HG02642 (cell line): Measurements from ENCODE around the gene JMJD8.

Experiments
- ATAC-seq: cut with Tn5 transposase; IDR thresholded peaks from one replicate; pipeline ENCODE4 v1.9.1; 2021; ENCODE audit warnings: mild to moderate bottlenecking; ENCODE audit not compliant: unreplicated experiment, poor library complexity

Gene JMJD8

DNA sequence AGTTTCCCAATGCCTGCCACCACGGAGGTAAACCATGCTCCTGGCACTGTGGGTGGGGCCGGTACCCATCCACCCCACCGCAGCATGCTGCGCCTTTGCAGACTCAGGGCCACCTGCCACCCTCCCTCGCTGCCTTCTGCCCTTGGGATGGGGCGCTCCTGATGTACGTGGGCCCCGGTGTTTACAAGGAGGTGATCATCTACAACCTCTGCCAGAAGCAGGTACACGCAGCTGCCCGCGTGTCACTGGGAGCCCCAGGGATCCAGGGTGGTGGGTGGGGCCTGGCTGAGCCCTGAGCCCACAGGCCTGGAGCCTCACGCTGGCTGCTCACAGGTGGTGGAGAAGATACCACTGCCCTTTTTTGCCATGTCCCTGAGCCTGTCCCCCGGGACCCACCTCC, 17.6 kb downstream of the JMJD8 start:
- ATAC-seq = no peak

DNA sequence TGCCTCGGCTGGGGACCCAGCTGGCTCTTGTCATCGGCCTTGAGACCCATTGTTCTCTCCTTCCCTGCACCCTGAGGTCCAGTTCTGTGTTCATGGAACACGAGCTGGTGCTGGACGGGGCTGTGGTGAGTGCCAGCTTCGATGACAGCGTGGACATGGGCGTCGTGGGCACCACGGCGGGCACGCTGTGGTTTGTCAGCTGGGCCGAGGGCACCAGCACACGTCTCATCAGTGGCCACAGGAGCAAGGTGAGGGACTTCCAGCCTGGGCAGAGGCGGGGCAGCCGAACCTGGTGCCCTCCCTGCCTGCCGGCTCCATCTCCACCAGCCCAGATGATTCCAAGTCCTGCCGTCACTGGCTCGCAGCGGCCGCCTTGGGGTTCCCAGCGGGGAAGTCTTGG, 21.5 kb downstream of the JMJD8 start:
- no peak for ATAC-seq

DNA sequence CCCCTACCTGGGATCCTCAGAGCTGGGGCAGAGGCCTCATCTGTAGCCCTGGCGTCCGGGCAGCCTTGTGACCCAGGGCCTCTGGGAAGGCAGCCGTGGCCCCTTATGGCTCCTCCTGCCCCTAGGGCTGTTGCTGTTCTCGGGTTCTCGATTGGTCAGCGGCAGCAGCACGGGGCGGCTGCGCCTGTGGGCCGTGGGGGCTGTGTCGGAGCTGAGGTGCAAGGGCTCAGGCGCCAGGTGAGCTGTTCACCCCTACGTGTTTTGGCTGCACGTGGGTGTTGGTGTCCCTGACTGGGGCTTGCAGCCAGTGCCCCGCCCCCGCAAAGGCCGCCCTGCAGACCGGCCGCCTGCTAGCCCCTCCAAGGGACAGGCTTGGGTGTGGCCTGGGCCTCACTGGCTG, 22.0 kb downstream of the JMJD8 start:
- no peak for ATAC-seq

DNA sequence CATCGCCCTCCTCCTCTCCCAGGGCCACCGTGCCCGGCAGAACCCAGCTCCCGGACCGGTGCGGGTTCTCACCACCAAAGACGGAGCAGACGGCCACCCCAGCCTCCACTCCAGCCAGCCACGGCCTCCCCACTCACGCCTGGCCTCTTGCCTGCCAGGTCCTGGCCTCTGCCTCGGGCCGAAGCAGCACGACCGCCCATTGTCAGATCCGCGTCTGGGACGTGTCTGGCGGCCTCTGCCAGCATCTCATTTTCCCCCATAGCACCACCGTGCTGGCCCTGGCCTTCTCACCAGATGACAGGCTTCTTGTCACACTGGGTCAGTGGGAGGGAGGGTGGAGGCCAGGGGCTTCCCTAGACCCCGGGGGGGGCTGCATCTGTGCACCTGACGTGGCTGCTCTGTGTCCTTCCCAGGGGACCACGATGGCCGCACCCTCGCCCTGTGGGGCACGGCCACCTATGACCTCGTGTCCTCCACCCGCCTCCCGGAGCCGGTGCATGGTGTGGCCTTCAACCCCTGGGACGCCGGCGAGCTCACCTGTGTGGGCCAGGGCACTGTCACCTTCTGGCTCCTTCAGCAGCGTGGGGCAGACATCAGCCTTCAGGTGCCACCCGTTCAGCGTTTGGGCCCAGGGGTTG, 22.8 kb downstream of the JMJD8 start:
- peak; percentile 2 for ATAC-seq

DNA sequence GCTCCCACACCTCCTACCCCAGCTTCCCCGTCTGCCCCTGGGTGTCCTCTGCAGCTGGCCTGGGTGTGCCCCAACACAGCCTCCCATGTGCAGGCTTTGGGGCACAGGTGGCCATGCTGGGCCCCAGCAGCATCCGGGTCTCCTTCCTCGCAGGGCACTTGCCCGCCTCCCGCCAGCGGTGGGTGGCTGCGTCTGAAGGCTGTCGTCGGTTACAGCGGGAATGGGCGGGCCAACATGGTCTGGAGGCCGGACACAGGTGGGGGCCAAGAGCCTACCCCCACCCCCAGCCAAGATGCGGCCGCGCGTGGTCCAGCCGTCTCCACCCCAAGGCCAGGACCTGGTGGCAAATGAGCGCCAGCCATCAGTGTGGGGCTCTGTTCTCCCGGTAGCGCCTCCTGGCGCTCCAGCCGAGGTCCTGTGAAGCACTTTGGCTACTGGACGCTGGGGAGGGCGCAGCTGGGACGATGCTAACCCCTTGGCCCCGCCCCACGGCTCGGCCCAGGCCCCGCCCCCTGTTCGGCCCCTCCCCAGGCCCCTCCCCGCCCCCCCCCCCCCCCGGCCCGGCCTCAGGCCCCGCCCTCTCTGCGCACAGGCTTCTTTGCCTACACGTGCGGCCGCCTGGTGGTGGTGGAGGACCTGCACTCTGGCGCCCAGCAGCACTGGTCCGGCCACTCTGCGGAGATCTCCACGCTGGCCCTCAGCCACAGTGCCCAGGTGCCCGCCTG, 23.5 kb downstream of the JMJD8 start:
- ATAC-seq = peak; percentile 47

DNA sequence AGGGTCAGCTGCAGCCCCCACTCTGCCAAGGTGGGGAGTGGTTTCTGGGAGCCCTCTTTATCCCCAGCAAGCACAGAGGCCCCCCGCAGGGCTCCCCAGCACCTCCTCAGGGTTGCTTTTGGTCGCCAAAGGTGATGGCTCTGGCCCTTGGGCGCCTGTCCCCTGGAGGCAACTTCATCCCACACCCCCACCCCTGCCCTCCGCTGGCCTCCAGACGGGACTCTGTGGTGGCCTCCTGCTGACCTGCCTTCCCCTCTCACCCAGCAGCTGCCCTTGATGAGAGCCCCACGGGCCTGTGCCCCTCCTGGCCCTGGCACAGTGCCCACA, 24.0 kb downstream of the JMJD8 start:
- ATAC-seq = no peak

DNA sequence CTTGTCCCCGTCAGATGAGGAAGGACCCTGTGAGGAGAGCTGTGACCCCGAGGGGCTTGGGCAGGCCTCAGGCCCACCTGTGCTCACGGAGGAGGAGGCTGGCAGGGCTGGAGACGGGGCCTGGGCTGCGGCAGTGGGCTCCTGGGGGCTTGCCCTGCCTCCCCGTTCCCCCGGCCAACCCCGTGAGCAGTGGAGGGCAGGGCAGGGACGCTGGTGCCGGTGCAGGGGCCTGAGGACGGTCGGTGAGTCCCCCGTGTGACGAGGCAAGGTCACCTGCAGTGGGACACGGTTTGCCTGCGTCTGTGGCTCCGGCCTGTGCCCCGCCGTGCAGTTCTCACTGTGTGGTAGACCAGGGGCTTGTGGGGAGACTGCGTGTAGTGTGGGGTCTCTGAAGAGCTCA, 24.5 kb downstream of the JMJD8 start:
- ATAC-seq = no peak

DNA sequence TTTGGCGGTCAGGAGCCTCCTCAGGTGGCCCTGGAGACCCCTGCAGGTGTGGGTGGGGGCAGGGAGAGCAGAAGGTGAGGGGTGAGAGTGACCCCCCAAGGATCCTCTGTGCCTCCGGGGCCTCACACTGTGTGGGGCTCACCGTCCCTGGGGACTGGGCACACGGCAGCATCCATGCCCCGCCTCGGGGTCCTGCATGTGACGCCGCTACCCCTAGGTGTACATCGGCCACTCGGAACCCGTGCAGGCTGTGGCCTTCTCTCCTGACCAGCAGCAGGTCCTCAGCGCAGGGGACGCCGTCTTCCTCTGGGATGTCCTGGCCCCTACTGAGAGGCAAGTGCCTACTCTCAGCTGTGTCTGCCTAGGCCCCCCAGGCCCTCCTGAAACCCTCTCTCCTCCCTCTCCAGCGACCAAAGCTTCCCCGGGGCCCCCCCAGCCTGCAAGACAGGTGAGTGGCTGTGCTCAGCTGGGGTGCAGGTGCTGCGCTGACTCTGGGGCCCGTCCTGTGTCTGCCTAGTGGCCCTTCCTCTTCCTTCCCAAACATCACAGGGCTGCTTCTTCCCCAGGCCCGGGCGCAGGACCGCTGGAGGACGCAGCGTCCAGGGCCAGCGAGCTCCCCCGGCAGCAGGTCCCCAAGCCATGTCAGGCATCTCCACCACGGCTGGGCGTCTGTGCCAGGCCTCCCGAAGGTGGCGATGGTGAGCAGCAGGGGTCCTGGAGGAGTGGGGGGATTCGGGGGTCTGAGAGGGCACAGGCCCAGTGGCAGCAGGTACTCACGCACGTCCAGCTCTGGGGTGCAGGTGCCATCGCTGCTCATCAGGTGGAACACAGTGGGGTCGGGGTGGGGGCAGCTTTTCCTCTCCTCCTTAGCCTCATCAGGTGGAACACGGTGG, 25.2 kb downstream of the JMJD8 start:
- ATAC-seq = no peak

DNA sequence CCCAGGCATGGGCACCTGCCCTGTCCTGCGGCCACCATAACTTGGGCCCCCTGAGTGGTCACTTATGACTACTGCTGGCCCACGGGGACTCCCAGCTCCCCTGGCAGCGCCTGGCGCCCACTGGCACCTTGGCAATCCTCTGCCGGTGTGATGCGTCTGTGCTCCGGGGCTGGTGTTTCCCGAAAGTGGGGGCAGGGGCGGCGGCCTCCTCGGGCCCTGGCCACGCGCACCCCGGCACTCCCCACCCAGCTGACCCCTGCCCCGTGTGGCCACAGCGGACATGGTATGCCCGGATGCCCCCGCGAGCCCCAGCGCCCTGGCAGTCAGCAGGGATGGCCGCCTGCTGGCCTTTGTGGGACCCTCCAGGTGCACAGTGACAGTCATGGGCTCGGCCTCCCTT, 26.6 kb downstream of the JMJD8 start:
- no peak for ATAC-seq

DNA sequence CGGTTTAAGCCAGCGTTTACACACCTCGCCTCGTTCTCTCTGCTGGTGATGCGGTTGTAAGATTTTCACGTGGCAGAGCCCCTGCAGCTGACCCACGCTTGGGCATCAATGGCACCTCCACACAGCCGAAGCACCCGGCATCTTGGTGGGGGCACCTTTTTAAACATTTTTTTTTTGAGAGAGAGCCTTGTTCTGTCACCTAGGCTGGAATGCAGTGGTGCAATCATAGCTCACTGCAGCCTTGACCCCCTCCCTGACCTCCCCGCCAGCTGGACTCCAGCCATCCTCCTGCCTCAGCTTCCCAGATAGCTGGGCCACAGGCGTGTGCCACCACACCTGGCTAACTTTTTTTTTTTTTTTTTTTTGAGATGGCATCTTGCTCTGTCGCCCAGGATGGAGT, 30.1 kb downstream of the JMJD8 start:
- no peak for ATAC-seq

DNA sequence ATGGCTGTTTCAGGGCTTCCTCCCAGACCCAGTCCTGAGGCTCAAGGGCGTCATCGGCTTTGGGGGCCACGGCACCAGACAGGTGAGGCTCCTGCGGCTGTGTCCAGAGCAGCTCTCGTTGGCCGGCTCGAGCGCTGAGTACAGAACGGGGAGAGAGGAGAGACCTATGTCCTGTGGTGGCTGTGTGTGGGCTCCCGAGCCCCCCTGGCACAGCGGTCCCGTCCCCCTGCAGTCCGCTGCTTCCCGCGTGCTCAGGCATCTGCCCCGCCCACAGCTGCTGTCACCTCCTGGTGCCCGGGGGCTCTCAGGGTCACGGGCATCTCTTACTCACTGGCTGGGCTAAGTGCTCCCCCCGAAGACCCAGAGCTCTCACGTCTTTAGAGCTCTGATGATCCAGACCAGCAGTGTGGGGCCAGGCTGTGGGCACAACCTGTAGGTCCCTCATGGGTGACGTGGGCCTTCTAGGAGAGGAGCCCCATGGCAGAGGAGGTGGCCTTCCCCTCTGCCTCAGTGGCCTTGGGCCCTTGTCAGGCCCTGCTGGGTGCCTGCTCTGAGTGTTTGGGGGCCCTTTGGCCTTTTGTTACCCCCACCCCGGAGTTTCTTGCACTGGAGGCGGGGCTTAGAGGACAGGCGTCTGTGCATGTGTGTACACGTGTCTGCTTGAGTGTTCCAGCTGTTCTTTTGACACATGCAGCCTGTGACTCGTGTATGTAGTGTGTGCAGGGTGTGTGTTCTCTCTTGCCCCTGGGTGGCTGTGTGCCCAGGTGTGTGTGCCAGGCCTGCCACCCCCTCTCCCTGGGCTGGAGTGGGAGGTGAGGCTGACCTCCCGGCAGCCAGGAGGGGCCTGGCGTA, 31.5 kb downstream of the JMJD8 start:
- ATAC-seq = no peak

DNA sequence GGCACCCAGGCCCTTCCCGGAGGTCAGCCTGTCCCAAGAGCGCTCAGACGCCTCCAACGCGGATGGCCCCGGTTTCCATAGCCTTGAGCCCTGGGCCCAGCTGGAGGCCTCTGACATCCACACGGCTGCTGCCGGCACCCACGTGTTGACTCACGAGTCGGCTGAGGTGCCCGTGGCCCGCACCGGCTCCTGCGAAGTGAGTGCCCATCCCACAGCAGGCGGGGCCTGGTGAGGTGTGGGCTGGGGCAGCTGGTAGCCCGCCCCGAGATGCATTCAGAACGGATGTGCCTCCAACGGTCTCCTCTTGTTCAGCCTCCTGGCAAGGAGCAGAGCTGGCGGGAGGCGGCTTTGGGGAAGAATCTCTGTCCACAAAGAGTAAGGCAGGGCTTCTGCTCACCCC, 32.3 kb downstream of the JMJD8 start:
- ATAC-seq = no peak

DNA sequence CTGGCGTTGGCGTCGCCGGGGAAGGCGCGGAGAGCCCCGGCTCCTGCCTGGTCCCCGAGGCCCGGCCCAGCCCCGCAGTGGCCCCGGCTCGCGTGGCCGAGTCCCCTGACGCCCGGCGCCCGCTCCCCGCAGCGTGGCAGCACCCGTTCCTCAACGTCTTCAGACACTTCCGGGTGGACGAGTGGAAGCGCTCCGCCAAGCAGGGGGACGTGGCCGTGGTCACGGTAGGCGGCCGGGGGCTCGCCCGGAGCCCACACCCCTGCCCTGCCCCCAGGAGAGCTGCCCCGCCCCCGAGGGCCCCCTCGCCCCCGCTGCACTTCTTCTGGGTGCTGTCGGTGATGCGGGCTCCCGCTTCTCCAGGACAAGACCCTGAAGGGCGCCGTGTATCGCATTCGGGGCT, 34.5 kb downstream of the JMJD8 start:
- peak; percentile 19 for ATAC-seq

DNA sequence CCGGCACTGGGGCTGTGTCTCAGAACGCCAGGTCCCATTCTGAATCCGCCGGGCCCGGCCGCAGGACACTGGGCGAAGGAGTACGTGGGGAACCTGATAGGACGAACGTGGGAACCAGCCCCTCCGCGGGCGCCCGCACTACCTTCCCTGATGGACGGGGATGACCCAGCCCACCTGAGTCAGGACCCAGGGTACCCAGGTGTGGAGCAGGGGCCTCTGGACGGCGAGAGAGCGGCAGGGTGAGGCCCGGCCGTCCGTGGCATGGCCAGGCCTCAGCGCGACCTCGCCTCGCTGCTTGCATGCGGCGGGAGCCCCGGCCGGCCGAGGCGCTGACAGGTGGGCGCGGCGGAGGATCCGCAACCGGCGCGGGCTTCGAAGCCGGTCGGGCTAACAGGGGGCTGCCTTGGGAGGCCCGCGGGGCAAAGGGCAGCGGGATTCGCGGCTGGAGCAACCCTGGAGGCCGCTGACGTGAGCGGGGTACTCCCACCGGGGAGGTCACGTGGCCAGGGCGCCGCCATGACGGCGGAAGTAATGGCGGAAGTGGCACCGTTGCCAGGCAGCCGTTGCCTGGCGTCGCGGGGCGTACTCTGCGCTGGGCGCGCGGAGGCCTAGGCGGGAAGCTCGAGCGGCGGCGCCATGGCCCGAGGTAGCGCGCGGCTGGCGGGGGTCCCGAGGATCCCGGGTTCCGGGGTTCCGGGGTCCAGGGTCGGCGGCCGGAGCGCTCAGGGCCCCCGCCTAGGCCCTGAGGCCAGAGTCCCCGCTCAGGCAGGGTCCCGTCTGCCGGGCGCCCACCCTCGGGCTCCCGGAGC, 35.1 kb downstream of the JMJD8 start, which contains the start of gene WDR90:
WDR90 (plus strand) TSS at position 585 of the 809 bp plus-strand sequence; CDS start at position 637, 52 bp downstream.
- peak; percentile 76 for ATAC-seq

DNA sequence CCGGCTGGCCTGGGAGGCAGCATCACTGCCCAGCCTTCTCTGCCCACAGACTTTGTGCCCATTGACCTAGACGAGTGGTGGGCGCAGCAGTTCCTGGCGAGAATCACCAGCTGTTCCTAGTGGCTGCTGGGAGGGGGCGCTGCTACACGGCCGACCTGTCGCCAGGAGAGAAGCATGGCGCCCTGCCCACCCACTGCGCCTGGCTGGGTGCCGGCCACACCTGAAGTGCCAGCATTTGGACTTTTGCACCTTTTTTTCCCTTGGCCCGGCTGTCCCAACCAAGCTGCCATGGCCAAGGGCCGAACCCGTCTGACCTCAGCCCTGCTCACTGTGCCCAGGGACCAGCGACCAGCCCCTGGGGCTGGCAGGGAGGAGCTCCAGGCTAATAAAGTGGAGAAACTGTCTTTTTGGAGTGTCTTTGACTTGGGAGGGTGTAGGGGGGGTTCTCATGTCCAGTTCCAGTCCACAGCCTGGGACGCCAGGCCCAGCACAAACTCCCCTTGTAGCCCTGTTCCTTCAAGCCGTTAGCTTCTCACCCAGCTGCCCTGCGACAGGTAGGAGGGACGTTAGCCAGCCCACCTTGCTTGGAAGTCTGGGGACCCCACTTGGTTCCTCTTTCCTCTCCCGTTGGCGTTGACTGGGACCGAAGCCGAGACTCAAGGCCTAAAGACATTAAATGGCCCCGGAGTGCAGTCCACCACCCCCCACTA, 35.9 kb downstream of the JMJD8 start:
- no peak for ATAC-seq

DNA sequence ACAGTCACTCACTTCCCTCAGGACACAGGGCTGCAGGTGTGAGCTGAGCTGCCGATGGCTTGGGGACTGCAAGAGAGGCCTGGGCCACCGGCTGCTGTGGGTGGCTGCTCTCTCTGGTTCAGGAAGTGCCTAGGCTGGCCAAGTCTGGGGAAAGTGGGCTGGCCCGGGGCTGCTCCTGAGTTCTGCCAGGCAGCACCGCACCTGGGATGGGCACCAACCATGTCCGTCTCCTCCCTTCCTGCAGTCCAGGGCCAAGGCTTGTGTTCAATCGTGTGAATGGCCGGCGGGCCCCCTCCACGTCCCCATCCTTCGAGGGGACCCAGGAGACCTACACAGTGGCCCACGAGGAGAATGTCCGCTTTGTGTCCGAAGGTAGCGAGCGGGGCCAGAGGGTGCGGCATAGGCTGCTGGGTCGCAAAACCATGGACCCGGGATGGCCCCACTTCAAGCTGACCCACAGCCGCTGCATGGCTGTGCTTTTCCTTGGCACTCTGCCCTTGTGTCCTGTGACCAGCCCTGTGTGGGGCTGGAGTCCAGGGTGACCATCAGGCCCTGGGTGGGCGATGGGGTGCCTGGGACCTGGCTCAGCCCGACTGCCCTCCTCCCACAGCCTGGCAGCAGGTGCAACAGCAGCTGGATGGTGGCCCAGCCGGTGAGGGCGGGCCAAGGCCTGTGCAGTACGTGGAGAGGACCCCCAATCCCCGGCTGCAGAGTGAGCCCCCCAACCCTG, 36.8 kb downstream of the JMJD8 start:
- no peak for ATAC-seq

DNA sequence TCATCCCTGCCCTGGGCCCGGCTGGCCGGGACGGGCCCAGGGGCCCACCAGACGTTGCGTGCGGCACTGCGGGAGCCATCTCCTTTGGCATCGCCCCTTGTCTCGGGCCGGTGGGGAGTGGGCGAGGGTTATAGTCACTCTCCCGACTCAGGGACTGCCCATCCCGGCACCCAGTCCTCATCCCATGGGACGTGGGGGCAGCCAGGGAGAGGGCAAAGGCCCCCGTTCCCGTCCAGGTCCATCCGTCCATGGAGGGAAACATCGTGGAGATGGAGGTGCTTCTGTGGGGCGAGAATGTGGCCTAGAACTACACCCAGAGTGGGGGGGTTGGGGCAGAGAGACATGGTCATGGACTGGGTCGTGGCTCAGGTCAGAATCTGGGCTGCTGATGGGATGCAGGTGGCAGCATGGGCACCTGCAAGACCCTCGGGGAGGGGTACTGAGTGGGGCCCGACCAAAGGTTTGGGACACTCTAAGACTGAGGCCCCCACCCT, 37.4 kb downstream of the JMJD8 start:
- ATAC-seq = no peak
